ENCODE measurements around the gene COX8C.
A peak's percentile ranks its signal among the peaks of the same experiment; 100 is the strongest.

Gene COX8C

GRCh38 chr14:93319958-93320357 is 27.0 kb upstream of the COX8C start:
- H3K4me3 ChIP-seq (ENCODE audit: low read length) = no peak overlapping the region
- H3K36me3 ChIP-seq (ENCODE audit: control insufficient read depth, low read length) = peaks cover 37% of the 10 kb centered on the region
- H4K20me1 ChIP-seq (ENCODE audit: control insufficient read depth, insufficient read depth, low read depth, low read length) = peaks cover 9% of the 10 kb centered on the region; the same call in 1 of the 2 replicates
- H3K79me2 ChIP-seq (ENCODE audit: control insufficient read depth, low read length) = peaks cover 87% of the 10 kb centered on the region
- no peak for TF ChIP-seq EZH2phosphoT487 (IDR thresholded peaks at IDR 0.05; ENCODE audit: borderline replicate concordance, low read length)
- TF ChIP-seq CTCF (IDR thresholded peaks at IDR 0.05; ENCODE audit: low read depth, low read length, poor library complexity, severe bottlenecking) = no peak
- peak overlapping the region; percentile 24 for H3K4me2 ChIP-seq (ENCODE audit: low read length)
- H3F3A ChIP-seq (ENCODE audit: control insufficient read depth, insufficient read depth) = peaks cover 6% of the 10 kb centered on the region
- H3K27ac ChIP-seq (ENCODE audit: low read depth, low read length) = 0 out of 2 replicates have a peak overlapping the region, but pooled peaks have one; percentile 3
- H3K4me1 ChIP-seq (ENCODE audit: control insufficient read depth, low read length) = peaks cover 24% of the 10 kb centered on the region
- no peaks in the 10 kb centered on the region for H3K27me3 ChIP-seq (ENCODE audit: control insufficient read depth, low read length)
- no peaks in the 10 kb centered on the region for H3K9me2 ChIP-seq (replicated peaks; ENCODE audit: control insufficient read depth, low read length)
- no peaks in the 10 kb centered on the region for H3K9me3 ChIP-seq (ENCODE audit: control insufficient read depth, insufficient read depth, low read length)

- no peaks in the 10 kb centered on the region for H3K9me2 ChIP-seq (replicated peaks; ENCODE audit: control insufficient read depth, low read length)
- no peaks in the 10 kb centered on the region for H3K9me3 ChIP-seq (ENCODE audit: control insufficient read depth, insufficient read depth, low read length)
- H3K36me3 ChIP-seq (ENCODE audit: control insufficient read depth, low read length) = peaks cover 37% of the 10 kb centered on the region
- peaks cover 89% of the 10 kb centered on the region for H3K79me2 ChIP-seq (ENCODE audit: control insufficient read depth, low read length)
- peaks cover 9% of the 10 kb centered on the region; the same call in 1 of the 2 replicates for H4K20me1 ChIP-seq (ENCODE audit: control insufficient read depth, insufficient read depth, low read depth, low read length)
- 0 out of 2 replicates have a peak overlapping the region, but pooled peaks have one; percentile 3 for H3K27ac ChIP-seq (ENCODE audit: low read depth, low read length)
- H3K4me3 ChIP-seq (ENCODE audit: low read length) = no peak overlapping the region
- H3K4me2 ChIP-seq (ENCODE audit: low read length) = peak overlapping the region; percentile 24
- H3K4me1 ChIP-seq (ENCODE audit: control insufficient read depth, low read length) = peaks cover 24% of the 10 kb centered on the region
- no peak for TF ChIP-seq EZH2phosphoT487 (IDR thresholded peaks at IDR 0.05; ENCODE audit: borderline replicate concordance, low read length)
- no peak for TF ChIP-seq CTCF (IDR thresholded peaks at IDR 0.05; ENCODE audit: low read depth, low read length, poor library complexity, severe bottlenecking)
- peaks cover 6% of the 10 kb centered on the region for H3F3A ChIP-seq (ENCODE audit: control insufficient read depth, insufficient read depth)
- no peaks in the 10 kb centered on the region for H3K27me3 ChIP-seq (ENCODE audit: control insufficient read depth, low read length)
Measured at GRCh38 chr14:93320489-93320888, 26.5 kb upstream of the COX8C start.

- H3K4me2 ChIP-seq (ENCODE audit: low read length) = no peak overlapping the region
- peaks cover 9% of the 10 kb centered on the region; the same call in 1 of the 2 replicates for H4K20me1 ChIP-seq (ENCODE audit: control insufficient read depth, insufficient read depth, low read depth, low read length)
- H3K4me3 ChIP-seq (ENCODE audit: low read length) = no peak overlapping the region
- H3K9me2 ChIP-seq (replicated peaks; ENCODE audit: control insufficient read depth, low read length) = no peaks in the 10 kb centered on the region
- H3K36me3 ChIP-seq (ENCODE audit: control insufficient read depth, low read length) = peaks cover 32% of the 10 kb centered on the region
- H3F3A ChIP-seq (ENCODE audit: control insufficient read depth, insufficient read depth) = peaks cover 6% of the 10 kb centered on the region
- H3K27me3 ChIP-seq (ENCODE audit: control insufficient read depth, low read length) = no peaks in the 10 kb centered on the region
- no peaks in the 10 kb centered on the region for H3K9me3 ChIP-seq (ENCODE audit: control insufficient read depth, insufficient read depth, low read length)
- no peak overlapping the region for H3K27ac ChIP-seq (ENCODE audit: low read depth, low read length)
- no peak for TF ChIP-seq CTCF (IDR thresholded peaks at IDR 0.05; ENCODE audit: low read depth, low read length, poor library complexity, severe bottlenecking)
- TF ChIP-seq EZH2phosphoT487 (IDR thresholded peaks at IDR 0.05; ENCODE audit: borderline replicate concordance, low read length) = no peak
- peaks cover 96% of the 10 kb centered on the region for H3K79me2 ChIP-seq (ENCODE audit: control insufficient read depth, low read length)
- peaks cover 24% of the 10 kb centered on the region for H3K4me1 ChIP-seq (ENCODE audit: control insufficient read depth, low read length)
Measured at GRCh38 chr14:93322929-93323599, 23.9 kb upstream of the COX8C start.

Measured in DOHH2 (cell line).